IMR-90 (cell line): ENCODE data around the gene NXN. TPM values are rescaled to one million over a fixed set of nuclear protein-coding genes. Genes with fewer than 3 reads are reported as not detected.
"Not testable (repeated sequence)": the region's sequence is repeated elsewhere in the genome, so short reads cannot be mapped to it uniquely, and the experiment has no call there.

Experiments
- ATAC-seq: fragments of 200-7000 bp; cut with Tn5 transposase; 2 replicates; pipeline ENCODE4 v1.9.1; 2020; ENCODE audit warnings: low read depth, mild to moderate bottlenecking, moderate library complexity
- BruUV-seq: library from RNA; stranded (reverse); fragments of 400-500 nt; replicated peaks from 2 replicates; lab custom pipeline; 2021; lab: Mats Ljungman, UMichigan
- CTCF ChIA-PET: fragments of 300-600 bp; formaldehyde crosslinking; extraction: SDS; loops from one replicate; lab custom pipeline; 2021; ENCODE audit warnings: antibody characterized with exemption; lab: Yijun Ruan, JAX
- POLR2A ChIA-PET: fragments of 300-600 bp; sonication (Branson Sonifier 250); formaldehyde crosslinking; loops from one replicate; lab custom pipeline; 2022; ENCODE audit warnings: antibody characterized with exemption; ENCODE audit not compliant: unreplicated experiment; lab: Charles Lee
- DNase-seq: peaks from one replicate; pipeline ENCODE4 v3.0.0; 2013
- H2AFZ ChIP-seq: replicated peaks from 2 replicates; pipeline ENCODE3; 2013; ENCODE audit warnings: low read length, mild to moderate bottlenecking; ENCODE audit not compliant: poor library complexity
- H2AK5ac ChIP-seq: 2 replicates; pipeline ENCODE4 v1.6.1; 2013; ENCODE audit warnings: low read depth, low read length, inconsistent platforms
- H2AK9ac ChIP-seq: replicated peaks from 2 replicates; pipeline ENCODE3; 2013; ENCODE audit warnings: mild to moderate bottlenecking, low read depth, low read length, moderate library complexity; ENCODE audit not compliant: poor library complexity
- H2BK120ac ChIP-seq: 2 replicates; pipeline ENCODE4 v1.6.1; 2013; ENCODE audit warnings: low read depth, low read length, inconsistent platforms
- H2BK15ac ChIP-seq: 3 replicates; pipeline ENCODE4 v1.6.1; 2013; ENCODE audit warnings: low read depth, low read length, inconsistent platforms
- H2BK20ac ChIP-seq: 2 replicates; pipeline ENCODE4 v1.6.1; 2013; ENCODE audit warnings: low read depth, mild to moderate bottlenecking, inconsistent platforms, low read length, moderate library complexity
- H2BK5ac ChIP-seq: 2 replicates; pipeline ENCODE4 v1.6.1; 2013; ENCODE audit warnings: mild to moderate bottlenecking, low read depth, low read length, inconsistent platforms; ENCODE audit not compliant: poor library complexity, severe bottlenecking
- H3K14ac ChIP-seq: replicated peaks from 2 replicates; pipeline ENCODE4 v1.6.1; 2013; ENCODE audit warnings: low read depth, low read length, inconsistent platforms
- H3K18ac ChIP-seq: 2 replicates; pipeline ENCODE4 v1.6.1; 2013; ENCODE audit warnings: low read depth, low read length, control low read depth
- H3K23ac ChIP-seq: 2 replicates; pipeline ENCODE4 v1.6.1; 2013; ENCODE audit warnings: low read depth, low read length, inconsistent platforms
- H3K27ac ChIP-seq: 2 replicates; pipeline ENCODE4 v1.5.1; 2013; ENCODE audit warnings: mild to moderate bottlenecking, control low read depth, low read length; ENCODE audit not compliant: insufficient read depth
- H3K27me3 ChIP-seq: 2 replicates; pipeline ENCODE4 v1.6.1; 2013; ENCODE audit warnings: low read length; ENCODE audit not compliant: control insufficient read depth, insufficient read depth
- H3K36me3 ChIP-seq: 2 replicates; pipeline ENCODE4 v1.6.1; 2013; ENCODE audit warnings: low read length, mixed read lengths; ENCODE audit not compliant: control insufficient read depth, insufficient read depth
- H3K4ac ChIP-seq: 2 replicates; pipeline ENCODE4 v1.6.1; 2013; ENCODE audit warnings: low read depth, low read length, inconsistent platforms
- H3K4me1 ChIP-seq: 2 replicates; pipeline ENCODE4 v1.6.1; 2013; ENCODE audit warnings: low read length, mixed read lengths; ENCODE audit not compliant: control insufficient read depth, insufficient read depth
- H3K4me2 ChIP-seq: 2 replicates; pipeline ENCODE4 v1.6.1; 2013; ENCODE audit warnings: low read depth, mild to moderate bottlenecking, control low read depth, low read length, moderate library complexity
- H3K4me3 ChIP-seq: 2 replicates; pipeline ENCODE4 v1.5.1; 2013; ENCODE audit warnings: low read depth, mild to moderate bottlenecking, control low read depth, low read length, moderate library complexity; ENCODE audit not compliant: insufficient read depth
- H3K56ac ChIP-seq: 2 replicates; pipeline ENCODE4 v1.6.1; 2013; ENCODE audit warnings: low read length, inconsistent platforms; ENCODE audit not compliant: insufficient read depth; ENCODE audit errors: extremely low read depth
- H3K79me1 ChIP-seq, 2 experiments: 2 replicates each; pipeline ENCODE4 v1.6.1; 2013; ENCODE audit warnings: low read length in 2 of 2, inconsistent platforms in 1 of 2, low read depth in 1 of 2
- H3K9ac ChIP-seq: 2 replicates; pipeline ENCODE4 v1.6.1; 2013; ENCODE audit warnings: low read depth, low read length, control low read depth
- H3K9me1 ChIP-seq: 2 replicates; pipeline ENCODE4 v1.6.1; 2013; ENCODE audit warnings: low read length, inconsistent platforms; ENCODE audit not compliant: insufficient read depth
- H3K9me3 ChIP-seq: 2 replicates; pipeline ENCODE4 v1.6.1; 2013; ENCODE audit warnings: low read length; ENCODE audit not compliant: control insufficient read depth, insufficient read depth
- H4K20me1 ChIP-seq: 2 replicates; pipeline ENCODE4 v1.6.1; 2013; ENCODE audit warnings: low read length, inconsistent platforms; ENCODE audit not compliant: insufficient read depth
- H4K5ac ChIP-seq: 2 replicates; pipeline ENCODE4 v1.6.1; 2013; ENCODE audit warnings: mild to moderate bottlenecking, low read depth, low read length, control low read depth
- H4K8ac ChIP-seq, 2 experiments: 2 replicates each; pipeline ENCODE4 v1.6.1; 2013; ENCODE audit warnings: low read depth in 2 of 2, low read length in 2 of 2, control low read depth in 1 of 2, inconsistent platforms in 1 of 2
- H4K91ac ChIP-seq: 2 replicates; pipeline ENCODE4 v1.6.1; 2013; ENCODE audit warnings: low read depth, low read length, inconsistent platforms; ENCODE audit not compliant: insufficient read depth
- WGBS, 2 experiments: methylation state at CpG; one replicate each; pipeline versions ENCODE4 v1.1.5 to v1.1.7; 2013; ENCODE audit warnings: missing lambda C conversion rate in 2 of 2; ENCODE audit not compliant: insufficient read length in 1 of 2; ENCODE audit errors: extremely low coverage in 2 of 2; 5-methylcytosine and 5-hydroxymethylcytosine counted together
- dilution Hi-C: fragments of 300-500 bp; cut with HindIII; formaldehyde crosslinking; loops from one replicate; pipeline ENCODE4 v1.14.3; 2018; ENCODE audit warnings: low sequenced_read_pairs; ENCODE audit not compliant: unreplicated experiment
- in situ Hi-C: fragments of 300-500 bp; cut with MboI; formaldehyde crosslinking; loops from 3 replicates; pipeline ENCODE4 v1.14.3; 2019; ENCODE audit warnings: low sequenced_read_pairs, inconsistent platforms, mixed read lengths
- intact Hi-C: fragments of 100-400 bp; cut with micrococcal nuclease; formaldehyde crosslinking; loops from 2 replicates; pipeline ENCODE4 v1.10.0; 2022
- polyA plus RNA-seq, 3 experiments: library from polyadenylated mRNA; depleted of rRNA; stranded (reverse); fragments of >200 nt; gene quantifications; 2 replicates each; pipeline ENCODE4 v1.2.3, GENCODE V29; 2012; ENCODE audit warnings: low replicate concordance in 1 of 3
- total RNA-seq: library from RNA; depleted of rRNA; stranded (reverse); fragments of >200 nt; gene quantifications from 2 replicates; pipeline ENCODE4 v1.2.3, GENCODE V29; 2012

The NXN gene
- total and polyA plus RNA-seq, 2 of the 4 experiments (the other 2 are of a cell fraction), result 52.5 to 116 TPM

- H3K14ac ChIP-seq, H3K23ac ChIP-seq, H4K5ac ChIP-seq, H2BK20ac ChIP-seq, H3K27me3 ChIP-seq, H3K27ac ChIP-seq, H3K4me3 ChIP-seq, H2BK120ac ChIP-seq, H2AK5ac ChIP-seq, DNase-seq, intact Hi-C loops, H3K4me2 ChIP-seq, in situ Hi-C loops, POLR2A ChIA-PET, H3K18ac ChIP-seq, ATAC-seq, CTCF ChIA-PET, dilution Hi-C loops, H3K9me3 ChIP-seq, H3K9ac ChIP-seq, H3K56ac ChIP-seq, H2BK5ac ChIP-seq, H3K4me1 ChIP-seq, H3K4ac ChIP-seq, H2AK9ac ChIP-seq, BruUV-seq, H2AFZ ChIP-seq, H4K8ac ChIP-seq, H2BK15ac ChIP-seq, H4K91ac ChIP-seq, H3K9me1 ChIP-seq: not testable (repeated sequence)
- Histone ChIP-seq H4K20me1 (peaks cover 39% of the 10 kb centered on the region), H3K36me3 (peaks cover 63% of the 10 kb centered on the region), H3K79me1 (peaks cover 5 to 21% of the 10 kb centered on the region in 2 experiments)
- WGBS, 2 experiments, result 92% methylated on average over 14 of the region's 23 CpGs; no CpG with 5 or more reads in 1 of the 2 experiments
These were observed 173.7 kb downstream of the NXN start for GRCh38 chr17:805886-806285.
